CD4-positive, alpha-beta T cell treated with Interleukin-17A for 1 hour (primary cell): Measurements from ENCODE around the gene THAP4.
"Not testable (repeated sequence)": the region's sequence is repeated elsewhere in the genome, so short reads cannot be mapped to it uniquely, and the experiment has no call there.

Experiments
- DNase-seq: peaks from one replicate; pipeline ENCODE4 v3.0.0-alpha.2; 2020

The THAP4 gene

DNA sequence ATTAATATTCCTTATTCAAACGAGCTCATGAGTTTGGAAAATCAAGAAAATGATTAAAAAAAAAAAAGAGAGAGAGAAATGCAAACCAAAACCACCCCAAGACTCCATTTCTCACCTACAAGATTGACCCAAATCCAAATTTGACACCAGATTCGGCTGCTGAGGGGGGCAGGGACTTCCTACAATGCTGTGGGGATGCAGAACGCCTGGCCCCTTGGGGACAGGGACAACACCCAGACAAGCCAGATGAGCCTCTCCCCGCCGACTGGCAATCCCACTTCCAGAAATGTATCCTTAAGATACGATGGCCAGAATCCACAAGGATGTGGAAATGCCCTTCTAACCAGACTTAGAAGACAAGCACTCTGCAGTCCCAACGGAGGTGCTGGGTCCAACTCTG lies 57.7 kb downstream of the THAP4 start:
- no peak for DNase-seq

DNA sequence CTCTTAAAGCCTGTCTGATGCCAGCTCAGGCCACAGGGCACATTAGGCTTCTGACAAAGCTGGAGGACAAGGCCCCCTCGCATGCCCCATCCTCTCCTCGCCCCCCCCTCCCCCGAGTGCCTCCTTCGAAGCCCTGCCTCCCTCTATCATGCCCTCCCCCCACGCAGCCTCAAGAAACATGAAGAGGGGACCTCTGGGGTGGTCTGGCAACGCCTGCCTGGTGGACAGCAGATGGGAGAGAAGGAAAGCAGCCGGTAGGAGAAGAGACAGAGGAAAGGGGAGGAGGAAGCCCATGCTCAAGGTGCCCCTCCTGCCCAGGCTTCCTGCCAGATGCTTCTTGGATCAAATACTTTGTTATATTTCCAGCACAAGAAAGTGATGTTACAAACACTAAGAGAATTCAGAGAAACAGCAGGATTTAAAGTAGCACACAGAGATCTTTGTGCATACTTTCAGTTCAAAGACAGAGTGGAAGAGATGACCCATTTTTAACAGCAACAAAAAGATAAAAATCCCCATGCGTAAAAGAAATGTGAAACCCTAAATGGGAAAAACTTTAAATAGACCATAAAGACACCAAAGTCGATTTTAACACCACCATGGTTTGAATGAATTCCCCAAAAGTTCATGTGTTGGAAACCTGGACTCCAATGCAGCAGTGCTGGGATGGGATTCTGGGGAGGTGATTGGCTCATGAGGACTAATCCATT lies 59.4 kb downstream of the THAP4 start:
- no peak for DNase-seq

DNA sequence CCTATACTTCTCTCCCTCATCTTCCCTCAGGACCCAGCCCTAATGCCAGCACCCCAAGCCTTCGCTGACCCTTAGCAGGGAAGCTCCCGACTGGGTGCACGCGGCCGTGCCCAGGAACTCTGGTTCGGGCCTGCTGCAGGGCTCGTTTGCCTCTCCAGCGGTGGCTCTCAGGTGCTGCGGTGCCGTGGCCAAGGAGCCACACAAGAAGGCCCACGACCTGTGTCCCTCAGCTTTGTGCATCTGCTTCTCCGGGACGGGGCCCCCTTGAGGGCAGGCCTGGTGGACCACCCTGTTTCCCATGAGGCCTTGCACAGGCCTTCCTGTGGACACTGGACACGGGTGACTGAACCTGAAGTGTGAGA lies 60.7 kb downstream of the THAP4 start:
- DNase-seq: no peak

DNA sequence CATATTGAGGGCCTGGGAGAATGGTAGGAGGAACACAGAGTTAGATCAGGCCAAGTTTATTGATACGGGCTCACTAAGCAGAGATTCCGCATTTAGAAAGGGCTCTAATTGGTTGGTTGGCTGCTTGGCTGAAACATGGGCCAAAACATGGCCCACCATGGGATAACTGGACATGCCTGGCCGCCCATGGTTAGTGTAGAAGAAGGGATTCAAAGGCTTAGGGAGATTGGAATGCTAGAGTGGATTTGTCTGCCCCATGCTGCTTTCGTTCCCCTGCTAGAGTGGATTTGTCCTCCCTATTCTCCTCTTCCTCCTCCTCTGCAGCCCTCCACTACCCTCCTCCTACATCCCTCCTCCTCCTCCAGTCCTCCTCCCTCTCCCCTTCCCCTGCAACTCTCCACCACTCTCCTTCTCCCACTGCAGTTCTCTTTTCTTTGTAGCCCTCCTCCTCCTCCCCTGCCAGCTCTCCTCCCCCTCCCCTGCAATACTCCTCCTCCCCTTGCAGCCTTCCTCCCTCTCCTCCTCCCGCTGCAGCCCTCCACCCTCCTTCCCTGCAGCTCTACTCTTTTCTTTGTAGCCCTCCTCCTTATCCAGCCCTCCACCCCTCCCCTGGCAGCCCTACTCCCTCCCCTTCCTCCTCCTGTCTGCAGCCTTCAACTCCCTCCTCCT lies 61.2 kb downstream of the THAP4 start:
- DNase-seq: no peak

DNA sequence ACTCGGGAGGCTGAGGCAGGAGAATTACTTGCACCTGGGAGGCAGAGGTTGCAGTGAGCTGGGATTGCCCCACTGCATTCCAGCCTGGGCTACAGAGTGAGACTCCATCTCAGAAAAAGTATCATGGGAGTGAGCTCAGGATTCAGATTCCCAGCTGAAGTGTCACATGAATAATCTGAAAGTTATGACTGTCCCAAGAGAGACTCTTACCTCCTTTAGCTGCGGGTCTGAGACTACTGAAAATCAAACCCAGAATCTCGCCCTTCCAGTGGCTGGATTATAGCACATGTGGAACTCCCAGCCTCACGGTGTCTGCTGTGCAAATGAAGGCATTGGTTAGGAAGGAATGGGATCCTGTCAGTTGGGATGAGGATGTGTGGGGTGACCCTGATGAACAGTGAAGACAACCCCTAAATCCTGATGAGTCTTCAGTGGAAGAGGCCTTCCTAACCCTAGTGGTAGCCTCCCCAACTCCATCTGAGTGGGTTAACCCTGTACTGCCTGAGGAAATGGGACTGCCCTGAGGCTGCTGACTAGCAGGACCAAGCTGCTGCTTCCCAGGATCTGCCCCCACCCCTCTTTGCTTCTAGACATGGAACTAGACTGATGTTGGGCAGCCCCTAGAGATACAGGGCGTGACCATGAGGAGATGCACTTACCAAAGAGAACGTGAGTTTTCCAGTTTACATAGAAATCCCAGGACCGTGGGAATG lies 61.9 kb downstream of the THAP4 start:
- DNase-seq: no peak

DNA sequence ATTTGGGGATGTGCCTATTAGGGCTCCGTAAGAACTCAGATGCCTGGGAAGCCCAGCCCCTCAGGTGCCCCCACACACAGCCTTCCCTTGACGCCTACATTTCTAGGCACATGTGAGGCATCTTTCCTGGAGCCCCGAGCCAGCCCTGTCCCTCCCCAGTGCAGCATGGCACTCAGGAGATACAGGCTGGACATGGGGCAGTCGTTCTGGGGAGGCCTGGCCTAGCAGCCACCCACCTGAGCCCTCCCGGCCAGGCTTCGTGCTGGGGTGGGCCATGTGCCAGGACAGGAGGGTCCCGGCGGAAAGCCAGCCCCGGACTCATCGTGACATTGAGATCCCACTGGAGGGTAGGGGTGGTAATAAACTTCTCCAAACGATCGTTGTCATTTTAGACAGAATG lies 63.2 kb downstream of the THAP4 start:
- DNase-seq: no peak

DNA sequence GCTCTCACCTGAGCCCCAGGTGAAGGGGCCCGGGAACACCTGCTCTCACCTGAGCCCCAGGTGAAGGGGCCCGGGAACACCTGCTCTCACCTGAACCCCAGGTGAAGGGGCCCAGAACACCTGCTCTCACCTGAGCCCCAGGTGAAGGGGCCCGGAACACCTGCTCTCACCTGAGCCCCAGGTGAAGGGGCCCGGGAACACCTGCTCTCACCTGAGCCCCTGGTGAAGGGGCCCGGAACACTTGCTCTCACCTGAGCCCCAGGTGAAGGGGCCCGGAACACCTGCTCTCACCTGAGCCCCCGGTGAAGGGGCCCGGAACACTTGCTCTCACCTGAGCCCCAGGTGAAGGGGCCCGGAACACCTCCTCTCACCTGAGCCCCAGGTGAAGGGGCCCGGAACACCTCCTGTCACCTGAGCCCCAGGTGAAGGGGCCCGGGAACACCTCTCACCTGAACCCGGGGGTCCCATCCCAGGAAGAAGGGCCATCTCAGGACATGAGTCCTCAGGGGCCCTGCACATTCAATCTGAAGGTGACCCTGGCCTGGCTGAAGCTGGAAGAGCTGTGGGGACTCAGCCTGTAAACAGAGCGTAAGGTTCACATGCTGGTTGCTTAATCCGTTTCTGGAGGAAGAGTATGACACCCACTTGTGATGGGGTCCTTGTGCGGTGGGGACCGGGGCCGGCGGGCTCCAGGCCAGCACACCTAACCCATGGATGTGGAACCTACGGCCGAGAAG lies 63.9 kb downstream of the THAP4 start:
- not testable (repeated sequence) for DNase-seq

DNA sequence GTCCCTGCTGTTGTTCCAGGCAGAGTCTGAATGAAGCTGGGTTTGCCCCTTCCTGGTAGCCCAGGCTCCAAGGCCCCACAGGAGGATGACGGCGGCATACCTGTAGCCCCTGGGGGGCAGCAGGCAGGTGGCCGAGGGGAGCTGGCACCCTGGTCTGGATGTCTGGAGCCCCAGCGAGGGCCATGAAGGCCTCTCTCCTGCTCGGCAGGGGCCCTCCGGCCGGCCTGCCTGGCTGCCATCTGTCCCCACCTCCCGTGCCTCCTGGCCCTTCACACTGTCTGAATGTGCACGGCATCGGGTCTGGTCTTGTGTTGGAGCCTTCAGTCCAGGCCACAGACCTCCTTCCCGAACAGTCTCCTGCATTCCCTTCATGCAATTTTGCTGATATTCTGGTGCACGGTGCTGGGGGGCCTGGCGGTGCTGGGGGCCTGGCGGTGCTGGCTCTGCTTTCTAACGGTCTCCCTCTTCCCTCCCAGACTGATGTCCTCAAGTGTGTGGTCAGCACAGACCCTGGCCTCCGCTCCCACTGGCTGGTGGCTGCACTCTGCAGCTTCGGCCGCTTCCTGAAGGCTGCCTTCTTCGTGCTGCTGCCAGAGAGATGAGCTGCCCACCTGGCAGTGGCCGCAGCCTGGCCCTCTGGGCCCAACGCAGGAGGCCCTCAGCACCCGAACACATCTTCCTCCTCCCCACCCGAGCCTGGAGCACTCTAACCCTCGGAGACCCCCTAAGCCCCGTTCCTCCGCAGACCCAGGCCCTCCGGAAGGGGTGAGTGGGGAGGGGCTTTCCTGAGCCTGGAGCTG lies 64.9 kb downstream of the THAP4 start:
- no peak for DNase-seq

DNA sequence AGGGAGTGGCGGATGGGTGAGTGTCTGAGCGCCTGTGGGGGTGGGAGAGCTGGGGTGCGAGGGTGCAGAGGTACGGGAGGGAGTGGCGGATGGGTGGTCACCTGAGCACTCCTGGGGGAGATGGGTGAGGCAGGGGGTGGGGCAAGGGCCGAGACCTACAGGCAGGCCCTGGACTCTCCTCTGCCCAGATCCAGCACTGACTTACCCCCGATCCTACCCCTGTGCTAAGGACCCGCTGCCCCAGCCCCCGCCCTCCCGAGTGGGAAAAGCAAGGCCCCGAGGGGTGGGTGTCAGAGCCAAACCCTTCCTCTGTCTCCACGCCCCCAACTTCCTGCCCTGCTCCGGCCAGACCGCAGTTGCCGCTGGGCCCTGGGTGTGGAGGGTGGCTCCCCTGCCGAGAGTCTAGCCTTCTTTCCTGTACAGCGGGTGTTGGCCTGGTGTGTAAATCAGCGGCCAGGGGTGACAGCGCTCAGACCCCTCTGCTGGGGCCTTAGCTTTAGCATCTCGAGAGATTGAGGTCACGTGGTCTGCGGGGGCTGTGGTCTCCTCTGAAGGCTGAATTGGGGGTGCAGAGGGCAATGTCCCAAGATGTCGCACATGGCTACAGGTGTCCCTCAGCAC lies 65.9 kb downstream of the THAP4 start:
- DNase-seq: no peak

DNA sequence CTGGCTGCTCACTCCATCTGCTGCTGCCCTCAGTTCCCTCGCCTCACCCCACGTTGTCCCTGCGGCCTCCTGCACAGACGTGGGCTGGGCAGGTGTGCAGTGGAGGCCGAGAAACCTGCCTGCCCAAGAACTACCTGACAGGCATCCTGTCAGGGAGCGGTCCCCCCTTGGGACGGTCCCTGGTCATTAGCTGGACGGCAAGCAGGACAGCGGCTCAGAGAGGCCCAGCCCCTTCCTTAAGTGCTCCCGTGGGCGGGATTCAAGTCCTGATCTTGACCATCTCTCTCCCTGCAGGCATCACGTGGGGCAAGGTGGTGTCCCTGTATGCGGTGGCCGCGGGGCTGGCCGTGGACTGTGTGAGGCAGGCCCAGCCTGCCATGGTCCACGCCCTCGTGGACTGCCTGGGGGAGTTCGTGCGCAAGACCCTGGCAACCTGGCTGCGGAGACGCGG lies 67.1 kb downstream of the THAP4 start:
- no peak for DNase-seq

DNA sequence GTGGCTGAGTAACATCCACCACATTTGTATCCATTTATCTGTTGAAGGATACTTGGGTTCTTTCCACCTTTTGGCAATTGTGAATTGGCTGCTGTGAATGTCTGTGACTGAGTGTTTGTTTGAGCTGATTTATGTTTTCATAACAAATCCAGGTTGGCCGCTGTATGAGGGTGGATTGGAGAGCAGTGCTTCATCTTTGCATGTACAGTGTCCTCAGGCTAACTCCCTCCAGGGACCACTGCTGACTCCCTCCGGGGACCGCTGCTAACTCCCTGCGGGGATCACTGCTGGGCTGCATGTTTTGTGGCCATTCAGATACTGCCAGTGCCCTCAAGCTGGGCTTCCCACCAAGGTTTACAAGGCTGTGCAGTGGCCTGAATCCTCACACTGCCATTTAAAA lies 68.2 kb downstream of the THAP4 start:
- DNase-seq: no peak

DNA sequence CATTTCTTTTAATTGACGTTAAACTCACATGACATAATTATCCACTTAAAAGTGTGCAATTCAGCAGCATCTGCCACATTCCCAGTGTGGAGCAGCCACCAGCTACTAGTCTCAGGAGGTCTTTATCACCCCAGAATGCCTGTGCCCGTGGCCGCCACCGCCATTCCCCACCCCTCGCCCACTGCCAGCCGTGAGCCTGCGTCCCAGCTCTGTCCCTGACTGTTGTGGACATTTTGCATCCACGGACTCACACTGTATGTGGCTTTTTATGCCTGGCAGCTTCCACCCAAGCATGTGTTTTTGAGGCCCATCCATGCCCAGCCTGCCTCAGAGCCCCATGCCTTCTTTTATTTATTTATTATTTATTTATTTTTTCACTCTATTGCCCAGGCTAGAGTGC lies 69.2 kb downstream of the THAP4 start:
- no peak for DNase-seq

DNA sequence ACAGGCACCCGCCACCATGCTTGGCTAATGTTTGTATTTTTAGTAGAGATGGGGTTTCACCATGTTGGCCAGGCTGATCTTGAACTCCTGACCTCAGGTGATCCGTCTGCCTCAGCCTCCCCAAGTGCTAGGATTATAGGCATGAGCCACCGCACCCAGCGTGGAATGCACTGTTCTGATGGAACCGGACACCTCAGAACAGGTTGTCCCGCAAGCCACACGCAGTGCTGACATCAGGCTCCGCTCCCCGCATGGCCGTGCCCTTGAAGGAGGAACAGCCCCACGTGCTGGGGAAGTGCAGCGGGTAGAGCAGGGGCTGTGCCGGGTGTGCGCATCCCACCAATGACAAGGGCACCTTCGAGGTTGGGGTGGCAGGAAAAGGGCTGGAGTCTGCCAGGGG lies 69.7 kb downstream of the THAP4 start:
- not testable (repeated sequence) for DNase-seq

DNA sequence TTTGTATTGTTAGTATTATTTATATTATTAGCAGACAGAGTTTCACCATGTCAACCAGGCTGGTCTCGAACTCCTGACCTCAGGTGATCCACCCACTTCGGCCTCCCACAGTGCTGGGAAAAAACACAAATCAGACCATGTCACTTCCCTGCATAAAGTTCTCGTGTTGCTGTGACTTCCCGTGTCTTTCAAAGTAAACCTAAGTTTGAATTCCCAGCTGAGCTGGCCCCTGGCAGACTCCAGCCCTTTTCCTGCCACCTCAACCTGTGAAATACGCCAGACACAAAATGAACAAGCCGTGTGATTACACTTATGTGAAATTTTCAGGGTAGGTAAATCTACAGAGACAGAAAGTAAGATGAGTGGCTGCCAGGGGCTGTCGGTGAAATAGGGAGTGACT lies 70.5 kb downstream of the THAP4 start:
- no peak for DNase-seq

DNA sequence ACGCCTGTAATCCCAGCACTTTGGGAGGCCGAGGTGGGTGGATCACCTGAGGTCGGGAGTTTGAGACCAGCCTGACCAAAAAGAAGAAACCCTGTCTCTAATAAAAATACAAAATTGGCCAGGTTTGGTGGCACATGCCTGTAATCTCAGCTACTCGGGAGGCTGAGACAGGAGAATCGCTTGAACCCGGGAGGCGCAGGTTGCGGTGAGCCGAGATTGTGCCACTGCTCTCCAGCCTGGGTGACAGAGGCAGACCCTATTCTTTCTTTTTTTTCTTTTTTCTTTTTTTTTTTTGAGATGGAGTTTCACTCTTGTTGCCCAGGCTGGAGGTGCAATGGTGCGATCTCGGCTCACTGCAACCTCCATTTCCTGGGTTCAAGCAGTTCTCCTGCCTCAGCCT lies 70.9 kb downstream of the THAP4 start:
- DNase-seq: not testable (repeated sequence)

DNA sequence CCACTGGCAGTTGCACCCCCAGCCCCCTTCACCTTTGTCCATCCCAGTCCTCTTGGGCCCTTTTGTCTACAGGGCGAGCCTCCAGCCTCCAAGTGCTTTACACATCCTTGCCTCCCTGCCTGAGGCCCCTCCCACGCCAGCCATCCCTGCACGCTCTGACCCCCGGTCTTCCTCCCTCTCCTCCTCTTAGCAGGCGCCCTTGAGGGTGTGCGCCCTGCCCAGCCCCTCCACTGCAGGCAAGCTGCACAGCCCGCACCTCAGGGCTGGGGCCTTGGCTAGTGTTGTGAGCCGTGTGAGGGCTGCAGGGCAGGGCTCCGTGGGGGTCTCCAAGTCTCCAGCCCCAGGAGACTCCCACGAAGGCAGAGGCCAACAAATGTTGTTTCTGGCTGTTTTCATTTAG lies 71.5 kb downstream of the THAP4 start:
- DNase-seq: no peak

DNA sequence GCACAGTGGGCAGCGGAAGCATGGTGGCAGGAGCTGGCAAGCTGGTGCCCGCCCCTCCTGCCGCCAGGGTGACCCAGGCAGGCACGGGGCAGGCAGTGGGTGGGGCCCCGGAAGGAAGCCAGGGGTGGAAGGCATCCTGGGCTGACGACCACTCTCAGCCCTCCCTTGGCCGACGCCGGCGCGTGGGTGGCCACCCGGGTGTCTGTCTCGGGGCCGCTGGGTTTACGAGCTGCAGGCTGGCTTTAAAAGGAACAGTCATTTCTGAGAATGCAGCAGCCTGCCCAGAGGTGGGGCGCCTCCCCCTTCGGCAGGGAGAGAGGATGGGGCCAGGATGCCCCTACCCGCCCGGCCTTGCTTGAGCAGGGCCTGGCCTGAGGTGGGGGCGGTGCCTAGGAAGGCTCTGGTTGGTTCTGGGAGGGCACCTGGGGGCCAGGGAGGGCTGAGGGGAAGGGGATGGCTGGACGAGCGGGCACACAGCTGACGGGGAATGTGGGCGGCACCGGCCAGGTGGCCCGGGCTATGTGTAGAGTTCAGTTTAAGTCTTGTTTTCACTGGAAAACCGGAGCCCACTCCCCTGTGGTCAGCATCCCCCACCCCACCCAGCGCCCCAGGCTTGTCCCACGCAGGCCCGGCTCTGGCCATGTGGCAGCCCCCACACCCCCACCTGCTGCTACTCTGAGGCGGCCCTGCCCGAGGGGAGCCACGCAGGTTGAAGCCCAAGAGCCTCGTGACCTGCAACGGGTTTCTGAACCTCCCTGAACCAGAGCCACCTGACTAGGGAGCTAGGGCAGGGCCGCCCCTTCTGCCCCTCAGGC lies 72.2 kb downstream of the THAP4 start:
- no peak for DNase-seq

DNA sequence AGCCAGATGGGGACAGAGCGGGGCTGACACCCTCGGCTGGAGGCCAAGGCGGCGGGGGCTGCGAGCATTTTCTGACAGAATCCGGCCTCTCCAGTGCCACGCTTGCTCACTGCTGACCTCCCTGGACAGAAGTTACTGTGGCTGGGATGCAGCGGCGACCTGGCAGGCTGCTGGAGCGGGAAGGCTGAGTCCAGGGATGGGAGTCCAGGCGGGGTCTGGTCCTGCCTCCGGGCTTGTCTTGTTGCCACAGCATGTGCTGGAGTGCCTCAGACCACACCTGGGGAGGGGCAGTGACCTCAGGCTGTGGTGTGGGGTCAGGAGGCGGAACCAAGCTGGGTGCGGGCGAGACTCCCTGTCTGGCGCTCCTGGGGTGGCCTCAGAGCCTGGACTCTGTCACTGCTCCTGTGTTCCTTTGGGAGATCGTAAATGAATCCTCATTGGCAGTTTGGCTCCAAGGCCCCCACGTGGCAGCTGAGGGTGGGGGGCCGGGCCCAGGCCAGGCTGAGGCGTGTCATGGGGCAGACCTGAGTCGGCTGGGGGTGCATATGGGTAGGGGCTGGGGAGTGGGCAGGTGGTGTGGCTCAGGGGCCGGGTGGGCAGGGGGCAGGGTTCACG lies 72.9 kb downstream of the THAP4 start:
- no peak for DNase-seq

DNA sequence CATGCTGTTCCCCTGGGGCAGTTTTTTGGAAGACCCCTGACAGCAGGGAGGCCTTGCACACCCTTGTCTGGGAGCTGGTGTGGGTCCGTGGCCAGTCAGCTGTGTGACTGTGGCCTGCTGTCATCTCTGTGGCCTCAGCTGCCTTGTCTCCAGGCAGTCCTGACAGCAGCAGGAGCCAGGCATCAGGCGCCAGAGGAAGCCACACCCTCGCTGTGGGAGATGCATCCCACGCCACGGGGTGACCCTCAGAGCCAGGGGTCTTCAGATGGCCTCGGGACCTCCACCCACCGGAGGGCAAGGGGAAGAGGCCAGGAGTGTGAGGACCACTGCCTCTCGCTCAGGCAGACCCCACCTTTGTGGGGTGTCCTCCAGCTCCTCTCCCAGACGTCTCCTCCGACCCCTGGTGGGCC lies 73.4 kb downstream of the THAP4 start:
- no peak for DNase-seq

DNA sequence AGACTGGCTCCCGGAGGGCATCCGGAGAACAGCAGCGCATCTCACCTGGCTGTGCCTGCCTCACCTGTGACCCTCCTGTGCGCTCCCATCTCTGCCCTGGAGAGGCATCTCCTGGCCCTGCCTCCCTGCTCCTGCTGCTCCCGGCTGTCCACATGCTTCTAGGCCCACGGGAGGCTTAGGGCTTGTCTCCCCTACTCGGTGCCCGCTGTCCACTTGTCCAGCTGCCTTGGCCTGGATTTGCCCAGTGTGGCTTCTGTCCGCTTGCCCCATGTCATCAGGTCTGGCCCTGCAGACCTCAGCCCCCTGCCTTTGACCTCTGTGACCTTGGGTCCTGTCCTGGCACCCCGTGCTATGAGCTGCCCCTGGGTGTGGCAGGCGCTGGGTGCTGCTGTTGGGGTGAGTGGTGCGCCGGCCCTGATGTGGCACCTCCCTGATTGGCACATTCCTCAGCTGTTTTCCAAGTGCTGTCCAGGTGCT lies 73.9 kb downstream of the THAP4 start:
- DNase-seq: no peak
